Measurements from ENCODE around the gene FAH. TPM values are rescaled to one million over a fixed set of nuclear protein-coding genes. Genes with fewer than 3 reads are reported as not detected.

FAH gene
- total and polyA plus RNA-seq, 2 experiments from 2014 or later: 18.2 to 46.4 TPM

- Histone ChIP-seq H3K27ac (no peak overlapping the region), H3K4me1 (ENCODE audit: low read depth) (no peaks in the 10 kb centered on the region), H3K9me3 (ENCODE audit: low read depth) (no peaks in the 10 kb centered on the region), H3K4me3 (no peak overlapping the region), H3K27me3 (no peaks in the 10 kb centered on the region), H3K36me3 (no peaks in the 10 kb centered on the region)
- TF ChIP-seq CTCF (IDR thresholded peaks at IDR 0.05; ENCODE audit: low read depth, low read length): no peak
- no peak for DNase-seq (ENCODE audit: low read depth in 1 of 2, low spot score in 1 of 2)
These were observed 19.6 kb downstream of the FAH start for GRCh38 chr15:80172401-80172800.

- Histone ChIP-seq H3K9me3 (ENCODE audit: low read depth) (no peaks in the 10 kb centered on the region), H3K27ac (no peak overlapping the region), H3K4me1 (ENCODE audit: low read depth) (no peaks in the 10 kb centered on the region), H3K4me3 (no peak overlapping the region), H3K27me3 (no peaks in the 10 kb centered on the region), H3K36me3 (peaks cover 4% of the 10 kb centered on the region)
- peak; percentile 76 for TF ChIP-seq CTCF (IDR thresholded peaks at IDR 0.05; ENCODE audit: low read depth, low read length)
- DNase-seq (ENCODE audit: low read depth in 1 of 2, low spot score in 1 of 2): peak; percentile 63 to 70
These were observed 20.4 kb downstream of the FAH start for GRCh38 chr15:80173022-80173759.

GRCh38 chr15:80174017-80174746 is 21.4 kb downstream of the FAH start:
- Histone ChIP-seq H3K4me3 (no peak overlapping the region), H3K27me3 (no peaks in the 10 kb centered on the region), H3K27ac (no peak overlapping the region), H3K9me3 (ENCODE audit: low read depth) (no peaks in the 10 kb centered on the region), H3K36me3 (peaks cover 4% of the 10 kb centered on the region), H3K4me1 (ENCODE audit: low read depth) (no peaks in the 10 kb centered on the region)
- no peak for TF ChIP-seq CTCF (IDR thresholded peaks at IDR 0.05; ENCODE audit: low read depth, low read length)
- DNase-seq (ENCODE audit: low read depth in 1 of 2, low spot score in 1 of 2): peak in 1 of 2 donors; percentile 86

GRCh38 chr15:80175436-80175835 is 22.6 kb downstream of the FAH start:
- no peak for TF ChIP-seq CTCF (IDR thresholded peaks at IDR 0.05; ENCODE audit: low read depth, low read length)
- H3K27ac ChIP-seq: no peak overlapping the region
- H3K9me3 ChIP-seq (ENCODE audit: low read depth): no peaks in the 10 kb centered on the region
- H3K4me1 ChIP-seq (ENCODE audit: low read depth): no peaks in the 10 kb centered on the region
- no peak for DNase-seq (ENCODE audit: low read depth in 1 of 2, low spot score in 1 of 2)
- no peak overlapping the region for H3K4me3 ChIP-seq
- H3K36me3 ChIP-seq: peaks cover 4% of the 10 kb centered on the region
- no peaks in the 10 kb centered on the region for H3K27me3 ChIP-seq

- Histone ChIP-seq H3K9me3 (ENCODE audit: low read depth) (no peaks in the 10 kb centered on the region), H3K4me1 (ENCODE audit: low read depth) (no peaks in the 10 kb centered on the region), H3K27me3 (no peaks in the 10 kb centered on the region), H3K27ac (no peak overlapping the region), H3K36me3 (peaks cover 4% of the 10 kb centered on the region), H3K4me3 (no peak overlapping the region)
- no peak for TF ChIP-seq CTCF (IDR thresholded peaks at IDR 0.05; ENCODE audit: low read depth, low read length)
- DNase-seq (ENCODE audit: low read depth in 1 of 2, low spot score in 1 of 2): no peak
These were observed 23.6 kb downstream of the FAH start for GRCh38 chr15:80176443-80176842.

Measured in cardiac muscle cell (in vitro differentiated cells and primary cell).